Astrocyte (in vitro differentiated cells and primary cell): ENCODE data around the gene ABHD16B. TPM values are rescaled to one million over a fixed set of nuclear protein-coding genes. Genes with fewer than 3 reads are reported as not detected.

Experiments used
- DNase-seq: peaks from one replicate; pipeline ENCODE4 v3.0.0-alpha.2; 2010; ENCODE audit warnings: low read depth
- FAIRE-seq: peaks from 2 replicates; lab custom pipeline; 2011; peaks lifted over from hg19 to GRCh38; lab: Jason Lieb, UNC
- H2AFZ ChIP-seq: 2 replicates; pipeline ENCODE4 v1.6.0; 2012; ENCODE audit warnings: low read depth, low read length, inconsistent platforms
- H3K27ac ChIP-seq: 2 replicates; pipeline ENCODE4 v1.5.1; 2011; ENCODE audit warnings: low read depth, low read length, inconsistent platforms
- H3K27me3 ChIP-seq: 2 replicates; pipeline ENCODE4 v1.6.0; 2011; ENCODE audit warnings: low read length, inconsistent platforms; ENCODE audit not compliant: insufficient read depth
- H3K36me3 ChIP-seq: 2 replicates; pipeline ENCODE4 v1.5.1; 2011; ENCODE audit warnings: low read length, inconsistent platforms; ENCODE audit not compliant: insufficient read depth
- H3K4me1 ChIP-seq: 2 replicates; pipeline ENCODE4 v1.5.1; 2011; ENCODE audit warnings: low read length, inconsistent platforms; ENCODE audit not compliant: insufficient read depth
- H3K4me2 ChIP-seq: 2 replicates; pipeline ENCODE4 v1.6.0; 2012; ENCODE audit warnings: low read length, inconsistent platforms
- H3K4me3 ChIP-seq: 2 replicates; pipeline ENCODE4 v1.5.1; 2011; ENCODE audit warnings: low read depth, mild to moderate bottlenecking, low read length, inconsistent platforms; ENCODE audit not compliant: insufficient read depth
- H3K79me2 ChIP-seq: 2 replicates; pipeline ENCODE4 v1.6.0; 2012; ENCODE audit warnings: mild to moderate bottlenecking, low read length, inconsistent platforms; ENCODE audit not compliant: insufficient read depth
- H3K9ac ChIP-seq: 2 replicates; pipeline ENCODE4 v1.6.0; 2012; ENCODE audit warnings: mild to moderate bottlenecking, low read length, inconsistent platforms
- H3K9me3 ChIP-seq: 2 replicates; pipeline ENCODE4 v1.5.1; 2012; ENCODE audit warnings: low read depth, mild to moderate bottlenecking, low read length, inconsistent platforms; ENCODE audit not compliant: insufficient read depth
- H4K20me1 ChIP-seq: 2 replicates; pipeline ENCODE4 v1.6.0; 2012; ENCODE audit warnings: low read length, inconsistent platforms; ENCODE audit not compliant: insufficient read depth
- H3K27ac Mint-ChIP-seq: one replicate; pipeline ENCODE4 v1.8.0; 2021; ENCODE audit warnings: mild to moderate bottlenecking, mixed read lengths; ENCODE audit not compliant: unreplicated experiment
- H3K27me3 Mint-ChIP-seq: one replicate; pipeline ENCODE4 v1.8.0; 2021; ENCODE audit warnings: low read depth, mixed read lengths; ENCODE audit not compliant: unreplicated experiment
- H3K36me3 Mint-ChIP-seq: one replicate; pipeline ENCODE4 v1.8.0; 2021; ENCODE audit warnings: low read depth, mixed read lengths; ENCODE audit not compliant: unreplicated experiment
- H3K4me1 Mint-ChIP-seq: one replicate; pipeline ENCODE4 v1.8.0; 2021; ENCODE audit warnings: low read depth, mixed read lengths; ENCODE audit not compliant: unreplicated experiment
- H3K4me3 Mint-ChIP-seq: one replicate; pipeline ENCODE4 v1.8.0; 2021; ENCODE audit warnings: mild to moderate bottlenecking, moderate library complexity, mixed read lengths; ENCODE audit not compliant: unreplicated experiment
- H3K9me3 Mint-ChIP-seq: one replicate; pipeline ENCODE4 v1.8.0; 2021; ENCODE audit warnings: mild to moderate bottlenecking, mixed read lengths; ENCODE audit not compliant: unreplicated experiment
- CTCF ChIP-seq: IDR thresholded peaks from 2 replicates; pipeline ENCODE4 v1.5.1; 2011; ENCODE audit warnings: low read depth, mild to moderate bottlenecking, inconsistent platforms, low read length, moderate library complexity; ENCODE audit not compliant: insufficient read depth
- EZH2 ChIP-seq: IDR thresholded peaks from 2 replicates; pipeline ENCODE4 v1.6.1; 2012; ENCODE audit warnings: mild to moderate bottlenecking, low read length, inconsistent platforms; ENCODE audit not compliant: insufficient read depth
- total RNA-seq: library from RNA; stranded (reverse); gene quantifications from 2 replicates; pipeline ENCODE4 v1.2.1, GENCODE V29; 2021

The ABHD16B gene
- total RNA-seq, 1 donor from 2014 or later, result not detected

GRCh38 chr20:63900413-63900812, 39.1 kb downstream of the ABHD16B start:
- Histone ChIP-seq H3K27me3 (no peaks in the 10 kb centered on the region), H3K4me3 (no peak overlapping the region), H3K9ac (no peak overlapping the region), H3K9me3 (no peaks in the 10 kb centered on the region), H3K27ac (no peak overlapping the region), H3K4me2 (no peak overlapping the region), H3K4me1 (peaks cover 15% of the 10 kb centered on the region), H4K20me1 (peaks cover 89% of the 10 kb centered on the region), H3K36me3 (no peaks in the 10 kb centered on the region), H3K79me2 (peaks cover 98% of the 10 kb centered on the region), H2AFZ (no peak overlapping the region)
- FAIRE-seq, result no peak
- no peak for TF ChIP-seq EZH2
- no peak for TF ChIP-seq CTCF
- Mint-ChIP-seq H3K4me1 (peaks cover 25% of the 10 kb centered on the region), H3K9me3 (no peaks in the 10 kb centered on the region), H3K4me3 (no peak overlapping the region), H3K36me3 (peaks cover 4% of the 10 kb centered on the region), H3K27ac (no peak overlapping the region), H3K27me3 (no peaks in the 10 kb centered on the region)
- no peak for DNase-seq

- no peak overlapping the region for H3K4me2 ChIP-seq
- H3K27me3 ChIP-seq, result no peaks in the 10 kb centered on the region
- H3K79me2 ChIP-seq, result peaks cover 99% of the 10 kb centered on the region
- H3K27ac ChIP-seq, result no peak overlapping the region
- no peak overlapping the region for H3K9ac ChIP-seq
- H3K9me3 Mint-ChIP-seq, result no peaks in the 10 kb centered on the region
- H3K27me3 Mint-ChIP-seq, result no peaks in the 10 kb centered on the region
- H3K27ac Mint-ChIP-seq, result no peak overlapping the region
- peaks cover 4% of the 10 kb centered on the region for H3K36me3 Mint-ChIP-seq
- no peaks in the 10 kb centered on the region for H3K9me3 ChIP-seq
- TF ChIP-seq EZH2 (no peak), CTCF (no peak)
- peaks cover 90% of the 10 kb centered on the region for H4K20me1 ChIP-seq
- no peak for DNase-seq
- H3K4me3 Mint-ChIP-seq, result no peak overlapping the region
- no peaks in the 10 kb centered on the region for H3K36me3 ChIP-seq
- H3K4me1 Mint-ChIP-seq, result peaks cover 15% of the 10 kb centered on the region
- no peak overlapping the region for H2AFZ ChIP-seq
- no peak for FAIRE-seq
- peaks cover 5% of the 10 kb centered on the region for H3K4me1 ChIP-seq
- no peak overlapping the region for H3K4me3 ChIP-seq
Measured at GRCh38 chr20:63903796-63904561, 42.7 kb downstream of the ABHD16B start.
